Tibial nerve (tissue), 4 donors: Measurements from ENCODE around the gene TRIP10.

Experiments
- CTCF ChIP-seq, 5 experiments: fragments of 200-600 bp in 3 of 5; fragments of 450-650 bp in 2 of 5; sonication (generic) in 3 of 5; IDR thresholded peaks; one replicate each; pipeline ENCODE4 v1.5.1; 2016 to 2019; ENCODE audit warnings: antibody characterized with exemption in 5 of 5, mild to moderate bottlenecking in 3 of 5, moderate library complexity in 2 of 5
- EP300 ChIP-seq, 2 donors: sonication (generic); formaldehyde crosslinking; IDR thresholded peaks; one replicate each; pipeline ENCODE4 v1.6.1; 2017; ENCODE audit warnings: antibody characterized with exemption in 2 of 2, mild to moderate bottlenecking in 1 of 2

- TF ChIP-seq CTCF (IDR thresholded peaks at IDR 0.05) (no peak), EP300 (IDR thresholded peaks at IDR 0.05) (no peak)
Measured at GRCh38 chr19:6754653-6755463, 15.4 kb downstream of the TRIP10 start.
